HG03342 (cell line): ENCODE results near the gene OR2AE1.

Experiments
- ATAC-seq: cut with Tn5 transposase; IDR thresholded peaks from one replicate; pipeline ENCODE4 v1.9.1; 2021; ENCODE audit warnings: mild to moderate bottlenecking, moderate library complexity; ENCODE audit not compliant: unreplicated experiment

Gene OR2AE1

GRCh38 chr7:99860281-99861127 is 16.3 kb downstream of the OR2AE1 start:
- ATAC-seq, result no peak

- ATAC-seq, result no peak
Measured at GRCh38 chr7:99855236-99855635, 21.6 kb downstream of the OR2AE1 start.

GRCh38 chr7:99848420-99849216 is 28.2 kb downstream of the OR2AE1 start:
- no peak for ATAC-seq

DNA sequence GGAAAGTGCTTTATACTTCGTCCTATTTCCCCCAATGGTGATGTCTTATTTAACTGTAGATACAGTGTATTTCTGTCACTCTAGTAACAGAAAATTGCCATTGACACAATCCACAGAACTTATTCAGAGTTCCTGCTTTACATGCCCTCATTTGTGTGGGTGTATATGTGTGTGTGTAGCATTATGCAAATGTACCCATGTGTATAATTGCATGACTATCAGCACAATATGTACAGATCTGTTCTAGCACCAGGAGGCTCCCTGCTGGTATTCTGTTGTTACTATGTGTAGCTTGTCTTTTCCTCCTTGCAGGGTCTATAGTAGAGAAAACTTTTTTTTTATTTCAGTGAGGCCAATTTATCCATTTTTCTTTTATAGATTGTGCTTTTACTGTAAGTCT is 32.5 kb downstream of the OR2AE1 start:
- no peak for ATAC-seq

- ATAC-seq, result no peak
Measured at GRCh38 chr7:99843808-99844207, 33.0 kb downstream of the OR2AE1 start.

- ATAC-seq, result no peak
Measured at GRCh38 chr7:99842926-99843325, 33.9 kb downstream of the OR2AE1 start.

DNA sequence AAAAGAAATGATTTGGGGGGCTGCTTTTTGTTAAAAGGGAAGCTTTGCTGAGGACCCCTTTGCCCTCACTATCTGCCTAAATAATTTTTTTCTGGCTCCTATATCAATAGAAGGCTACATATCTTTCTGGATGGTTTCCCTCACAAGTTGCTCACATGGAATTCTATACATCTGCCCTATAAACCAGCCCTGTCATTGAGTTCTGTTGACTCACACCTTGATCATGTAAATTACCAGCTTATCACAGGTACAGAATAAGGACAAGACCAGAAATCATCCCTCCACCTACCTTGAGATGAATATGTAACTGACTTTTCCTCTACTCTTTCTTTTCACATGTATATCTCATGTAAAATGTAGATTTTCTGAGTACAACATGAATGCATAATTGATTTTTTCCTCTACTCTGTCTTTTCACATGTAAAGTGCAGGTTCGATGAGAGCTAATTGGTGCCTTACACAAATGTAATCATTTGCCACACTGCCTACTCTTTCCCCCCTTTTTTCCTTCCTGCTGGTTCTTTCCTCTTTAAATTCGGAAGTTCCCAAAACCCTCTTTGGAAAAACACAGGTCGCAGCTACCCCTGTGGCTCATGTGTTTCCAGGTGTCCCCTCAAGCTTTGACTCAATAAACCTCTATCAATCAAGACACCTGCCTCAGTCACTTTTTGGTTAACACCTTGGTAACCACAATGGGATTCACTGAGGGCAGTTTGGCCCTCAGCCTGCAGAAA is 36.5 kb downstream of the OR2AE1 start:
- ATAC-seq, result no peak

DNA sequence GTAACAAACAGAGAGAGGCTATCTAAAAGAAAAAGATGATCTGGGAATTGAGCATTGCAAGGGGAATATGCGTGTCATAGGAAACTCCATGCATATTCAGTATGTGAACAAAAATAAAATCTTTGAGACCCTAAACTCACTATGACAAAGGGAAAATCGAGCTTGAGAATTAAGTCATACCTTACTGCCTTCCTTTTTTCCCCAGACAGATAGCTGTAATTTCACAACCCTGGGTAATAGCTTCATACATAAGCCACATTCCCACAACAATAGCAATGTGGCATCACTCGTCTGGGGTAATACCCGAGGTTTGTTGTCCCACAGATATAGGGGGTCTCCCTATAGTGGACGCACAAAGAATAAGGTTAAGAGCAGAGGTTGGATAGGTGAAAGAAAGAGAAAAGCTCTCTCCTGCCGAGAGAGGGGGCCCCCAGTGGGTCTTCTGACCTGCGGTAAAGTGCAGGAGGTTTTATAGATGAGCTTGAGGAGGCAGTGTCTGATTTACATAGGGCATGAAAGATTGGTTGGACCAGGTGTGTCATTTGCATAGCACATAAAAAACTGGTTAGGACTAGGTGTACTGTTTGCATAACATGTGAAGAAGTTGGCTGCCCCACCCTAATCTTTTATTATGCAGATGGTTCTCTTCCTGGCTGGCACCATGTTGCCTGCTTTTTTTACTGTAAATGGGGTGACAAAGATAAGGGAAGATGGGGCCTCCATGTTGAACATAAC is 37.4 kb downstream of the OR2AE1 start:
- ATAC-seq, result no peak

DNA sequence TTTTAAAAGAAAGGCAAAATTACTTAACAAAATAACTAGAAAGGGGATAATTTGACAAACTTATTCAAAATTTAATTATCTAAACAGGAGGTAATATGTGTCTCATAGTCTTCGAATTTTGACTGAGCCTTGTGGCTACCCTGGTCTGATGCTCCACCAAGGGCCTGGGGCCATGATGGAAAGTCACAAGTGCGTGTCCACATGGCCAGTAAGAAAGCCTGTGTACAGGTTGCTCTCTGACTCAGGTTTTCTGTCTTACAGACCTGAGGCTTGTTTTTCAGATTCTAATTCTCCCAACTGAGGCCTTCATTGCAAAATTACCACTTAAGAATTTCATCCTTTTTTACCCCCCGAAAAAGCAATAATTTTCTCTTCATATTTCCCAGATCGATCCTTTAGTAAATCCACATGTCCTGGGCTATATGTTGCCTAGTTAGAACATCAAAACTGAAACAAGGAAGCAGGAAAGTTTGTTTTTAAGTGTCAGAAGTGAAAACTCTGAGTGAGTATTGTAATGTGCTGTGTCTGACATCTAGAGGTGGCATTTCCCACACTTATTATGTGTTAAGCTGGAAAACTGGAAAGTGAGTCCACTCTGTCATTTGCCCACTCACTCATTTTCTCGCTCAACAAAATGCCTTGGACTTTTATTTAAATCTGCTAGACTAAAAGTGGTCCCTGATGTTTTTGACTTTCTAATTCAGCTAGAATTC is 39.0 kb downstream of the OR2AE1 start:
- ATAC-seq, result peak; percentile 68

DNA sequence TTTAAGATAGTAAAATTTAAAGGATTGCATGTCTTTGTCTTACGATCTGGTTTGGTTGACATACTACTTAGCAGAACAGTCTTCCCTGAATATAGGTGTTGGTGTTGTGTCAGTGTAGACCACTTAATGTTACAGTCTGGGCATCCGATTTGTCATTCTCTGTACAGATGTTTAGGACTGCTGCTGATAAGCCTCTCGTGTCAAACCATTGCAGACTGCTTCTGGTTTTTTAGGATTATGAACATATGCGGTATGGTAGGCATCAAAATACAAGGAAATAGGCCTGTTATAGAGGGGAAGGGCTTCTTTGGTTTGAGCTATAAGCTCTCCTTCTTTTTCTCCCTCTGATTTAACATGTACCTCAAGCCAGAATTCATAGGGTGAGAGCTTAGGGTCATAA is 41.6 kb downstream of the OR2AE1 start:
- ATAC-seq, result no peak

DNA sequence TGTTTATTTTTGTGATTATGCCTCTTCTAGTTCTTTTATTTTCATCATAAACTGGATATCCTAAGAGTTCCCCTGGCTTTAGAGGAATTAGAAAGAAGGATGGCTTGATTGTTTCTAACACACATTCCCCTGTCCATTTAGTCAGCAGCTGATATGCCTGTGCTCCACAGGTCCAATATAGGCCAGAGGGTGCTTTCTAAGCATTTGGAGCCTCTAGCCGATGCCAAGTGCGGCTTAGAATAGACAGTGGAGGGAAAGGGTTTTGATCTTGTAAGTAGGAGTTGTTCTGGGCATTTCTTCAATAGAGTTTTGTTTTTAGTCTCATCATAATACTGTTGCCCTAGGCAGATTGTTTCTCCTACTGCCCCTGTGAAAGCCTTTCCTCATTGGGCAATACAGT is 42.5 kb downstream of the OR2AE1 start:
- no peak for ATAC-seq

- no peak for ATAC-seq
Measured at GRCh38 chr7:99833289-99833877, 43.5 kb downstream of the OR2AE1 start.

DNA sequence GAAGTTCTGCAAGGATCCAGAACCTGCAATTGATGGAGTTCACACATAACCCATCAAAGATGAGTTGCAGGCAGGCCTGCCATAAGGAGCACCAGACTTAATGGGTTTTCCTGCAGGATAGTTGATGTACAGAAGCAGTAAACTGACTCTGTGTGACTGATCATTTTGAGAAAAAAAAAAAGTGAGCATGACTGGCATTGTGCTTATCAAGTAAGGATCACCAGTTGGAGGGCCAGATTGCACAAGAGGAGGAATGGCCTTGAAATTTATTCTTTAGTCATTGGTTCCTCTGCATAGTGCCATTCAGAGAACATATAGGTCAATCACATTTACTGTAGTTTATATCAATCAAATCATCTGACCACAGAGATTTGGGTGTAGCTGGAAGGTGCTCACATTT is 45.2 kb downstream of the OR2AE1 start:
- no peak for ATAC-seq

GRCh38 chr7:99829524-99830160 is 47.2 kb downstream of the OR2AE1 start:
- ATAC-seq, result no peak

DNA sequence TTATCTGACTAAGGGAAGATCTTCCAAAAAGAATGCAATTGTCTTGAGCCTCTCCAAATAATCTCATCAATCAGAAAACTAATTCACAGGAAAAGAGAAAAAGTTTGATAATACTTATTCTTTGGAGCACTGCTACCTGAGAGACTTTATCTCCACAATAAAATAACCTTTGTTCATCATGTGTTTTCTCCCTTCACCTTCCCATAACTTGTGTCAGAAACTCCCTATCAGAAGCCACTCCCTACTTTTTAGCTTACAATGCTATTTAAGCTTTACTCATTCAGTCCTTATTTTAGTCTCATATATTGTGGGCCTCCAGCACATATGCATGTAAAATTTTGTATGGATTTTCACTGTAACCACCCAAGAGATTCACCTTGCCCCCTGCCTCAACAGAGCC is 48.0 kb downstream of the OR2AE1 start:
- ATAC-seq, result no peak

- no peak for ATAC-seq
Measured at GRCh38 chr7:99827040-99827778, 49.6 kb downstream of the OR2AE1 start.
